Activated gamma-delta T cell treated with anti-CD3 and anti-CD28 coated beads, Interleukin-2, amount 50 U/mL, for 16 hours (primary cell): ENCODE results near the gene NXN.
"Not testable (repeated sequence)": the region's sequence is repeated elsewhere in the genome, so short reads cannot be mapped to it uniquely, and the experiment has no call there.

Source experiments
- DNase-seq: peaks from one replicate; pipeline ENCODE4 v3.0.0-alpha.2; 2020; ENCODE audit warnings: low read depth

The NXN gene

GRCh38 chr17:862582-862981 lies 117.0 kb downstream of the NXN start:
- DNase-seq: no peak

GRCh38 chr17:861364-861763 lies 118.2 kb downstream of the NXN start:
- DNase-seq: no peak

DNA sequence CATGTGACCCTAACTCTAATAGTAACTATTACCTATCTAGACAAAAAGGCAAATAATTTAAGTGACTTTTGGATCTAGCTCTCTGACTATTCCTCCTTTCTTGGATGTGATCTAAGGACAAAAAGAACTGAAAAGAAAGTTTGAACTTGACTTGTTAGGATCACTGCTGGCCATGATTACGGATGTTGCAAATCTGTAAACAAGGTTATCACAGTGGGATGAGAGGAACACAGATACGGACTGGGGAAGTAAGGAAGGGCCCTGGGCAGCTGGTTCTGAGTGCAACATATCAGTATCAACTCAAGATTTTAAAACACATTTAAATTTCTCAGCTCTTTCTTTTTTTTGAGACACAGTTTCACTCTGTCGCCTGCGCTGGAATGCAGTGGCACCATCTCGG lies 118.8 kb downstream of the NXN start:
- DNase-seq: no peak

- DNase-seq: no peak
These were observed 119.8 kb downstream of the NXN start for GRCh38 chr17:859824-860195.

- no peak for DNase-seq
These were observed 120.3 kb downstream of the NXN start for GRCh38 chr17:859061-859823.

DNA sequence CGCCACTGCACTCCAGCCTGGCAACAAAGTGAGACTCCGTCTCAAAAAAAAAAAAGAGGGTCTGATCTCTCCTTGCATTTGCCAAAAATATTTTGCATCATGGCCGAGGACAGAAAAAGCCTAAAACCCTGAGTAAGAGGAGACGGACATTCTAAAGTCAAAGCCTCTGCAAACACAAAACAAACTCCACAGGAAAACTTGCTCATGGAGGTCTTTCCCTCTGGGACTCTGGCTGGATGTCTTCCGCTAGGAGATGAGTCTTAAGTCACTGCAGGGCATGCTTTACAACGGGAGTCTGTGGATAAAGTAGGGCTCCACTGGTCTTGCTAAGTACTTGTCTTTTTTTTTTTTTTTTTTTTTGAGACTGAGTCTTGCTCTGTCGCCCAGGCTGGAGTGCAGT lies 123.4 kb downstream of the NXN start:
- DNase-seq: no peak

DNA sequence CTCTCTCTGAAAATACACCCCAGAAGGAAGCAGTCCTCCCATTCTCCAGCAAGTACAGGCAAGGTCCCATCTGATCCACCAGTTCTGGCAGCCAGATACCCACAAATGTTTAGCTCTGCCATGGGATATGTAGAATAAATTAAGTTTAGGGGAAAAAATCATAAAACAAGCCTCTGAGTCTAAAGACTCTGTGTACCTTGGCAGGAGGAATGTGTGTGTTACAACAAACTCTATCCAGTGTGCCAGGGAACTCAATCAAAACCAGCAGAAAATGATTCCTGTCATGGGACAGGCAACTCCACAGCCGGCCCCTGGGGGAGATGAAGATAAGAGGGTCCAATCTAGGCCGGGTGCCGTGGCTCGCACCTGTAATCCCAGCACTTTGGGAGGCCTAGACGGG lies 124.0 kb downstream of the NXN start:
- DNase-seq: no peak

DNA sequence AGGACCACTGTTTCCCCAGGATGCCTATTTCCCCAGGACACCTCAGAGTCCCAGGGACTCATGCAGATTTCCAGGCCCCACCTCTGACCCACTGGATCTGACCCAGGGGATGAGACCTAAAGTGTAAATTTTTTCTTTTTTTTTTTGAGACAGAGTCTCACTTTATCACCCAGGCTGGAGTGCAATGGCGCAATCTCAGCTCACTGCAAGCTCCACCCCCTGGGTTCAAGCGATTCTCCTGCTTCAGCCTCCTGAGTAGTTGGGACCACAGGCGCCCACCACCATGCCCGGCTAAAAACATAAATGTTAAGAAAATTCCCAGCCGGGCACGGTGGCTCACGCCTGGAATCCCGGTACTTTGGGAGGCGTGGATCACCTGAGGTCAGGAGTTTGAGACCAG lies 126.7 kb downstream of the NXN start:
- DNase-seq: not testable (repeated sequence)

DNA sequence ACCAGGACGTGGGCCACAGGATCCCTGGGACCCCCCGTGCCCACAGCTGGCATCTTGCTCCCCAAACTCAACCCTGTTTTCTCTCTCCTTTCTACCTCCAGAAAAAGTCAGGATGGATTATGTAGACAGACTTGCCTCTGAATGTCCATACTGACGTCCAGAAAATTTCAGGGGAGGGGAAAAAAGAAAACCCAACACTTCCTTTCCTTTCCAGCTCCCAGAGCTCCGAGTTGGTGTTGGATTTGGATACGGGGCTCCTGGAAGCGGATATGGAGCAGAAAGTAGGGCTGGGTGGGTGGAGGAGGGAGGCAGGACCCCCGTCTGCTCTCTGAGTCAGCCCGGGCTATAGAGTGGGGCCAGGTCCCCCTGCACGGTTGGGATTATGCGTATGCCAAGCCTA lies 127.2 kb downstream of the NXN start:
- no peak for DNase-seq

GRCh38 chr17:851924-852323 lies 127.7 kb downstream of the NXN start:
- no peak for DNase-seq

- DNase-seq: no peak
These were observed 128.5 kb downstream of the NXN start for GRCh38 chr17:850851-851763.

DNA sequence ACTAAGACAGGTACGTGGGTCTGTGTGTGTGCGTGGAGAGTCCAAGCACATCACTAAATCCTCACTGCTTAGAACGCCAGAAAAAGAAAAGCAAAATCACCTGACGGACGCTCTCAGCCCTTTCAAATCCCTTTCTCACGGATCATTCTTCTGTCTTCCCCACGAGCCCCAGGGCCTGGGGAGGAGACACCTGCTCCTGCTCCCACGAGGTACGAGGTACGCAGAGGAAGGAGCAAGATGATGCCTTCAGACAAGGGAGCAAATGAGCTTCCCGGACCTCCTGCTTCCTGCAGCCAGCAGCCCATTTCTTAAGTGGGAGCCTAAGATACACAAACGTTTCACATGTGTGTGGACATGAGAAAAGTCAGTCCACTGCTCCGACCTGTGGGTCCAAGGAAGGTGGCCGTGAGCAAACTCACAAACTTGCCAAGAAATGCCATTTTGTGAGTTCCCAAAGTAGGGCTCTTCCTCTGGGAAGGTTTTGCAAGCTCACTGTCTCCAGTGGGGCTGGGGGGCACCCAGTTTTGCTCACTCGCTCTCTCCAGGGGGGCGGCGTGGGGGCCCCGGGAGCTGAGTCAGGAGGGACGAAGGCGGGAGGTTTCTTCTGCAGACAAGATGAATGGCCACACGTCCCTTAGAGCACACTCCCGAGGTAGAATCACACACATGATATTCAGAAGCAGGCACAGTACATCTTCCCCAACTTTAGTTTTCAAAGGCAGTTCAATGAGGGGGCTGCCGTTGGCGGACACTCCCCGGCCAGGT lies 129.3 kb downstream of the NXN start:
- no peak for DNase-seq

DNA sequence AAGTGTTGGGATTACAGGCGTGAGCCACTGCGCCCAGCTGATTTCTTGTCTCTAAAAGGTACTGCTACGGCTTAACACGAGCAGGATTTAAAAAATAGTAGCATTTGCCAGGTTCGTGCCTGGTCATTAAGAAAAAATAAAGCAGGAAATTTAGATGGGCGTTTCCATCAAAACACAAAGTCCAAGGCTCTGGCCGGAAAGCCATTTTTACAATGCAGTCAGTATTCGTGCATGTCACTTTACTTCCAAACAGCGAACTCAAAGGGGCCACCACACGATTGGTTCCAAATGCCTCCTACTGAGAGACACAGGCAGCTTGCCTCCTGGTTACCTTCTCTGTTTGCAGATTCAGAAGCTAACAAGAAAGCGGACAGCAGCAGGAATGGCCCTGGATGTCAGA lies 131.2 kb downstream of the NXN start:
- DNase-seq: no peak

GRCh38 chr17:846901-847843 lies 132.4 kb downstream of the NXN start:
- DNase-seq: no peak

DNA sequence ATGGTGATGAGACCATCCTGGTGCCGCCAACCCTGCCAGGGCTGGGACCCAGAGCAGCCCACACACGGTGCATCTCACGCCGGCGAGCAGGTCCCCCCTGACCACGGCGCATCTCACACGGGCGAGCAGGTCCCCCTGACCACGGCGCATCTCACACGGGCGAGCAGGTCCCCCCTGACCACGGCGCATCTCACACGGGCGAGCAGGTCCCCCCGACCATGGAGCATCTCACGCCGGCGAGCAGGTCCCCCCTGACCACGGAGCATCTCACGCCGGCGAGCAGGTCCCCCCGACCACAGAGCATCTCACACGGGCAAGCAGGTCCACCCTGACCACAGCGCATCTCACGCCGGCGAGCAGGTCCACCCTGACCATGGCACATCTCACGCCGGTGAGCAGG lies 138.3 kb downstream of the NXN start:
- no peak for DNase-seq

- no peak for DNase-seq
These were observed 141.1 kb downstream of the NXN start for GRCh38 chr17:838486-838885.

GRCh38 chr17:836151-836550 lies 143.4 kb downstream of the NXN start:
- no peak for DNase-seq

- DNase-seq: not testable (repeated sequence)
These were observed 143.9 kb downstream of the NXN start for GRCh38 chr17:835721-836120.

- no peak for DNase-seq
These were observed 144.3 kb downstream of the NXN start for GRCh38 chr17:835263-835662.

GRCh38 chr17:834136-834535 lies 145.4 kb downstream of the NXN start:
- DNase-seq: no peak

GRCh38 chr17:830950-831349 lies 148.6 kb downstream of the NXN start:
- DNase-seq: no peak

- no peak for DNase-seq
These were observed 149.2 kb downstream of the NXN start for GRCh38 chr17:830381-830780.
